HEK293 (cell line): ENCODE data around the gene TRNT1.

Experiments used
- CTCF ChIA-PET: fragments of 350-600 bp; formaldehyde crosslinking; extraction: SDS; loops from one replicate; lab custom pipeline; 2021; ENCODE audit warnings: antibody characterized with exemption; lab: Yijun Ruan, JAX
- POLR2A ChIA-PET: fragments of 300-600 bp; formaldehyde crosslinking; extraction: SDS; loops from one replicate; lab custom pipeline; 2020; ENCODE audit warnings: antibody characterized with exemption, inconsistent platforms; lab: Yijun Ruan, JAX
- H3K27ac ChIP-seq: fragments of 200-500 bp; sonication (Bioruptor generic); 2 replicates; pipeline ENCODE4 v1.5.1; 2014; ENCODE audit warnings: low read depth, low read length, control low read depth, inconsistent platforms; ENCODE audit errors: extremely low read depth
- H3K36me3 ChIP-seq, 2 experiments: fragments of 200-500 bp in 1 of 2; sonication (Bioruptor generic) in 1 of 2; 1 replicate in 1 of 2; 2 replicates in 1 of 2; pipeline ENCODE4 v1.5.1; 2014 to 2017; ENCODE audit warnings: inconsistent platforms in 2 of 2, low read length in 2 of 2; ENCODE audit not compliant: control insufficient read depth in 2 of 2, insufficient read depth in 1 of 2
- H3K4me1 ChIP-seq: fragments of 200-500 bp; sonication (Bioruptor generic); 2 replicates; pipeline ENCODE4 v1.5.1; 2014; ENCODE audit warnings: mild to moderate bottlenecking, low read length, inconsistent platforms; ENCODE audit not compliant: control insufficient read depth, insufficient read depth
- H3K4me3 ChIP-seq: 2 replicates; pipeline ENCODE4 v1.5.1; 2011; ENCODE audit warnings: low read depth, mild to moderate bottlenecking, control low read depth, low read length, moderate library complexity
- H3K9me3 ChIP-seq: fragments of 200-500 bp; sonication (Bioruptor generic); 2 replicates; pipeline ENCODE4 v1.5.1; 2014; ENCODE audit warnings: low read depth, low read length, inconsistent platforms; ENCODE audit not compliant: control insufficient read depth, insufficient read depth
- EGR2 ChIP-seq: fragments of 450-650 bp; formaldehyde crosslinking; IDR thresholded peaks from 2 replicates; pipeline ENCODE4 v1.5.1; 2016; ENCODE audit warnings: low read depth, missing biosample characterization, missing genetic modification characterization
- SETDB1 ChIP-seq: IDR thresholded peaks from one replicate; pipeline ENCODE4 v1.6.1; 2017; ENCODE audit warnings: mild to moderate bottlenecking, low read length, moderate library complexity, mixed read lengths; ENCODE audit not compliant: insufficient read length
- ZNF10 ChIP-seq: fragments of 450-650 bp; formaldehyde crosslinking; IDR thresholded peaks from 2 replicates; pipeline ENCODE4 v1.5.1; 2017; ENCODE audit warnings: missing biosample characterization, missing genetic modification characterization
- ZNF140 ChIP-seq: fragments of 450-650 bp; formaldehyde crosslinking; IDR thresholded peaks from 2 replicates; pipeline ENCODE4 v1.5.1; 2016; ENCODE audit warnings: missing biosample characterization, missing genetic modification characterization
- ZNF214 ChIP-seq: fragments of 450-650 bp; formaldehyde crosslinking; IDR thresholded peaks from 2 replicates; pipeline ENCODE4 v1.5.1; 2017; ENCODE audit warnings: missing biosample characterization, mild to moderate bottlenecking, missing genetic modification characterization, borderline replicate concordance
- ZNF223 ChIP-seq: fragments of 450-650 bp; formaldehyde crosslinking; IDR thresholded peaks from 2 replicates; pipeline ENCODE4 v1.5.1; 2016; ENCODE audit warnings: missing biosample characterization, missing genetic modification characterization
- ZNF473 ChIP-seq: fragments of 450-650 bp; formaldehyde crosslinking; IDR thresholded peaks from 2 replicates; pipeline ENCODE4 v1.5.1; 2017; ENCODE audit warnings: missing biosample characterization, missing genetic modification characterization
- ZNF596 ChIP-seq: fragments of 450-650 bp; IDR thresholded peaks from 2 replicates; pipeline ENCODE4 v1.5.0; 2018; ENCODE audit warnings: missing biosample characterization, mild to moderate bottlenecking, missing genetic modification characterization, moderate library complexity
- ZNF621 ChIP-seq: fragments of 450-650 bp; formaldehyde crosslinking; IDR thresholded peaks from 2 replicates; pipeline ENCODE4 v1.5.1; 2017; ENCODE audit warnings: missing biosample characterization, missing genetic modification characterization
- ZNF677 ChIP-seq: fragments of 450-650 bp; IDR thresholded peaks from 2 replicates; pipeline ENCODE4 v1.5.0; 2018; ENCODE audit warnings: missing biosample characterization, mild to moderate bottlenecking, missing genetic modification characterization, moderate library complexity
- TF ChIP-seq, protein P1 (sequence below): fragments of 450-650 bp; formaldehyde crosslinking; IDR thresholded peaks from 2 replicates; pipeline ENCODE4 v1.5.1; 2016; ENCODE audit warnings: missing biosample characterization, missing genetic modification characterization
- TF ChIP-seq, protein P2 (sequence below): fragments of 450-650 bp; formaldehyde crosslinking; conservative IDR thresholded peaks from 2 replicates; pipeline ENCODE4 v1.5.1; 2016; ENCODE audit warnings: low read depth, missing biosample characterization, missing genetic modification characterization
- TF ChIP-seq, protein P3 (sequence below): fragments of 450-650 bp; formaldehyde crosslinking; IDR thresholded peaks from 2 replicates; pipeline ENCODE4 v1.5.1; 2016; ENCODE audit warnings: missing biosample characterization, missing genetic modification characterization
- TF ChIP-seq, protein P4 (sequence below): fragments of 450-650 bp; formaldehyde crosslinking; IDR thresholded peaks from 2 replicates; pipeline ENCODE4 v1.5.1; 2016; ENCODE audit warnings: missing biosample characterization, missing genetic modification characterization

Gene TRNT1

DNA sequence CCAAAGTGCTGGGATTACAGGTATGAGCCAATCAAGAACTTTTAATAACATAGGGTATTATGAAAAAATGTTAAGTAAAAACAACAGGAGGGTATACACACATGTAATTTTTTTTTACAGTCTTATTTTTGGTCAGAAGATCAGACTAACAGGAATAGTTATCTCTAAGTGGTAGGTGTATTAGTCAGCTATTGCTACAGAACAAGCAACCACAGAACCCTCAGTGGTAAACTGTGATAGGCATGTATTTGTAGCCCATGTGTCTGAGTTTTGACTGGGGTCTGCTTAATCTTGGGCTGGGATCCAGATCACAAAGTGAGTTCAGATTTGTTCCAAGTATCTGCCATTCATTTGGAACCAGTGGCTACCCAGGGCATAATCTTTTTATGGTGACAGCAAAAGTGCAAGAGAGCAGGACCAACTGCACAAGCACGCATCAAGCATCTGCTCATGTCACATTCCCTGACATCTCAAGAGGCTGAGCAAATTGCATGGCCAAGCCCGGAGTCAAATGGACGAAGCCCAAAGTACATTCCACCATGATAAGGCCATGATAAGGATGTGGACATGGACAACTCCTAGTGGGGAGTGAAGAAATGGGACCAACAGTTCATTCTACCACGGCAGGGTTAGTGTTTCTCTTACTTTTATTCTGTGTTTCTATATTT lies 13.6 kb upstream of the TRNT1 start:
- H3K27ac ChIP-seq: no peak overlapping the region
- no peak for TF ChIP-seq ZNF621 (tag by site-specific recombination)
- TF ChIP-seq, protein P1, sequence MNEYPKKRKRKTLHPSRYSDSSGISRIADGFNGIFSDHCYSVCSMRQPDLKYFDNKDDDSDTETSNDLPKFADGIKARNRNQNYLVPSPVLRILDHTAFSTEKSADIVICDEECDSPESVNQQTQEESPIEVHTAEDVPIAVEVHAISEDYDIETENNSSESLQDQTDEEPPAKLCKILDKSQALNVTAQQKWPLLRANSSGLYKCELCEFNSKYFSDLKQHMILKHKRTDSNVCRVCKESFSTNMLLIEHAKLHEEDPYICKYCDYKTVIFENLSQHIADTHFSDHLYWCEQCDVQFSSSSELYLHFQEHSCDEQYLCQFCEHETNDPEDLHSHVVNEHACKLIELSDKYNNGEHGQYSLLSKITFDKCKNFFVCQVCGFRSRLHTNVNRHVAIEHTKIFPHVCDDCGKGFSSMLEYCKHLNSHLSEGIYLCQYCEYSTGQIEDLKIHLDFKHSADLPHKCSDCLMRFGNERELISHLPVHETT (tag by site-specific recombination): no peak
- TF ChIP-seq EGR2 (tag by site-specific recombination): no peak
- no peak for TF ChIP-seq ZNF223 (tag by site-specific recombination)
- TF ChIP-seq, protein P2, sequence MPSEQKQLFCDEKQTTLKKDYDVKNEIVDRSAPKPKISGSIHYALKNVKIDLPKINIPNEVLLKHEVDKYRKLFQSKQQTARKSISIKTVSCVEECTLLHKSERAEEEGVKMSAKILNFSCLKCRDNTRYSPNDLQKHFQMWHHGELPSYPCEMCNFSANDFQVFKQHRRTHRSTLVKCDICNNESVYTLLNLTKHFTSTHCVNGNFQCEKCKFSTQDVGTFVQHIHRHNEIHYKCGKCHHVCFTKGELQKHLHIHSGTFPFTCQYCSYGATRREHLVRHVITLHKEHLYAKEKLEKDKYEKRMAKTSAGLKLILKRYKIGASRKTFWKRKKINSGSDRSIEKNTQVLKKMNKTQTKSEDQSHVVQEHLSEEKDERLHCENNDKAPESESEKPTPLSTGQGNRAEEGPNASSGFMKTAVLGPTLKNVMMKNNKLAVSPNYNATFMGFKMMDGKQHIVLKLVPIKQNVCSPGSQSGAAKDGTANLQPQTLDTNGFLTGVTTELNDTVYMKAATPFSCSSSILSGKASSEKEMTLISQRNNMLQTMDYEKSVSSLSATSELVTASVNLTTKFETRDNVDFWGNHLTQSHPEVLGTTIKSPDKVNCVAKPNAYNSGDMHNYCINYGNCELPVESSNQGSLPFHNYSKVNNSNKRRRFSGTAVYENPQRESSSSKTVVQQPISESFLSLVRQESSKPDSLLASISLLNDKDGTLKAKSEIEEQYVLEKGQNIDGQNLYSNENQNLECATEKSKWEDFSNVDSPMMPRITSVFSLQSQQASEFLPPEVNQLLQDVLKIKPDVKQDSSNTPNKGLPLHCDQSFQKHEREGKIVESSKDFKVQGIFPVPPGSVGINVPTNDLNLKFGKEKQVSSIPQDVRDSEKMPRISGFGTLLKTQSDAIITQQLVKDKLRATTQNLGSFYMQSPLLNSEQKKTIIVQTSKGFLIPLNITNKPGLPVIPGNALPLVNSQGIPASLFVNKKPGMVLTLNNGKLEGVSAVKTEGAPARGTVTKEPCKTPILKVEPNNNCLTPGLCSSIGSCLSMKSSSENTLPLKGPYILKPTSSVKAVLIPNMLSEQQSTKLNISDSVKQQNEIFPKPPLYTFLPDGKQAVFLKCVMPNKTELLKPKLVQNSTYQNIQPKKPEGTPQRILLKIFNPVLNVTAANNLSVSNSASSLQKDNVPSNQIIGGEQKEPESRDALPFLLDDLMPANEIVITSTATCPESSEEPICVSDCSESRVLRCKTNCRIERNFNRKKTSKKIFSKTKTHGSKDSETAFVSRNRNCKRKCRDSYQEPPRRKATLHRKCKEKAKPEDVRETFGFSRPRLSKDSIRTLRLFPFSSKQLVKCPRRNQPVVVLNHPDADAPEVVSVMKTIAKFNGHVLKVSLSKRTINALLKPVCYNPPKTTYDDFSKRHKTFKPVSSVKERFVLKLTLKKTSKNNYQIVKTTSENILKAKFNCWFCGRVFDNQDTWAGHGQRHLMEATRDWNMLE (tag by site-specific recombination): no peak
- TF ChIP-seq, protein P3, sequence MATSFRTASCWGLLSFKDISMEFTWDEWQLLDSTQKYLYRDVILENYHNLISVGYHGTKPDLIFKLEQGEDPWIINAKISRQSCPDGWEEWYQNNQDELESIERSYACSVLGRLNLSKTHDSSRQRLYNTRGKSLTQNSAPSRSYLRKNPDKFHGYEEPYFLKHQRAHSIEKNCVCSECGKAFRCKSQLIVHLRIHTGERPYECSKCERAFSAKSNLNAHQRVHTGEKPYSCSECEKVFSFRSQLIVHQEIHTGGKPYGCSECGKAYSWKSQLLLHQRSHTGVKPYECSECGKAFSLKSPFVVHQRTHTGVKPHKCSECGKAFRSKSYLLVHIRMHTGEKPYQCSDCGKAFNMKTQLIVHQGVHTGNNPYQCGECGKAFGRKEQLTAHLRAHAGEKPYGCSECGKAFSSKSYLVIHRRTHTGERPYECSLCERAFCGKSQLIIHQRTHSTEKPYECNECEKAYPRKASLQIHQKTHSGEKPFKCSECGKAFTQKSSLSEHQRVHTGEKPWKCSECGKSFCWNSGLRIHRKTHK (tag by site-specific recombination): no peak
- no peak for TF ChIP-seq ZNF10 (tag by site-specific recombination)
- TF ChIP-seq ZNF140: no peak
- no peak for TF ChIP-seq SETDB1
- no peak for TF ChIP-seq ZNF677 (tag by site-specific recombination)
- no peak for TF ChIP-seq ZNF596
- no peak for TF ChIP-seq ZNF473 (tag by site-specific recombination)
- TF ChIP-seq ZNF214 (tag by site-specific recombination): no peak
- TF ChIP-seq, protein P4, sequence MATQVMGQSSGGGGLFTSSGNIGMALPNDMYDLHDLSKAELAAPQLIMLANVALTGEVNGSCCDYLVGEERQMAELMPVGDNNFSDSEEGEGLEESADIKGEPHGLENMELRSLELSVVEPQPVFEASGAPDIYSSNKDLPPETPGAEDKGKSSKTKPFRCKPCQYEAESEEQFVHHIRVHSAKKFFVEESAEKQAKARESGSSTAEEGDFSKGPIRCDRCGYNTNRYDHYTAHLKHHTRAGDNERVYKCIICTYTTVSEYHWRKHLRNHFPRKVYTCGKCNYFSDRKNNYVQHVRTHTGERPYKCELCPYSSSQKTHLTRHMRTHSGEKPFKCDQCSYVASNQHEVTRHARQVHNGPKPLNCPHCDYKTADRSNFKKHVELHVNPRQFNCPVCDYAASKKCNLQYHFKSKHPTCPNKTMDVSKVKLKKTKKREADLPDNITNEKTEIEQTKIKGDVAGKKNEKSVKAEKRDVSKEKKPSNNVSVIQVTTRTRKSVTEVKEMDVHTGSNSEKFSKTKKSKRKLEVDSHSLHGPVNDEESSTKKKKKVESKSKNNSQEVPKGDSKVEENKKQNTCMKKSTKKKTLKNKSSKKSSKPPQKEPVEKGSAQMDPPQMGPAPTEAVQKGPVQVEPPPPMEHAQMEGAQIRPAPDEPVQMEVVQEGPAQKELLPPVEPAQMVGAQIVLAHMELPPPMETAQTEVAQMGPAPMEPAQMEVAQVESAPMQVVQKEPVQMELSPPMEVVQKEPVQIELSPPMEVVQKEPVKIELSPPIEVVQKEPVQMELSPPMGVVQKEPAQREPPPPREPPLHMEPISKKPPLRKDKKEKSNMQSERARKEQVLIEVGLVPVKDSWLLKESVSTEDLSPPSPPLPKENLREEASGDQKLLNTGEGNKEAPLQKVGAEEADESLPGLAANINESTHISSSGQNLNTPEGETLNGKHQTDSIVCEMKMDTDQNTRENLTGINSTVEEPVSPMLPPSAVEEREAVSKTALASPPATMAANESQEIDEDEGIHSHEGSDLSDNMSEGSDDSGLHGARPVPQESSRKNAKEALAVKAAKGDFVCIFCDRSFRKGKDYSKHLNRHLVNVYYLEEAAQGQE (tag by site-specific recombination): no peak
- TF ChIP-seq, all 188 proteins: peak for 0
- POLR2A ChIA-PET: no interaction called here
- CTCF ChIA-PET: no interaction called here
- no peaks in the 10 kb centered on the region for H3K36me3 ChIP-seq
- peaks cover 9% of the 10 kb centered on the region for H3K4me1 ChIP-seq
- no peaks in the 10 kb centered on the region for H3K9me3 ChIP-seq
- H3K4me3 ChIP-seq: no peak overlapping the region
